Gastrocnemius medialis (tissue), 4 donors: Measurements from ENCODE around the gene FGF1.

Experiments used
- POLR2A ChIP-seq, 2 donors: fragments of 450-650 bp; IDR thresholded peaks; one replicate each; pipeline ENCODE4 v1.6.1; 2017; ENCODE audit warnings: antibody characterized with exemption in 2 of 2, mild to moderate bottlenecking in 2 of 2, moderate library complexity in 2 of 2
- TF ChIP-seq, protein P1 (sequence below), 5 experiments: fragments of 450-650 bp in 3 of 5; fragments of 200-600 bp in 2 of 5; sonication (generic) in 2 of 5; IDR thresholded peaks in 4 of 5; conservative IDR thresholded peaks in 1 of 5; 1 replicate in 4 of 5; 2 replicates in 1 of 5; pipeline ENCODE4 v1.5.1; 2016 to 2019; ENCODE audit warnings: antibody characterized with exemption in 5 of 5, mild to moderate bottlenecking in 3 of 5, moderate library complexity in 3 of 5

GRCh38 chr5:142605611-142606010 lies 80.3 kb downstream of the FGF1 start:
- TF ChIP-seq, protein P1, sequence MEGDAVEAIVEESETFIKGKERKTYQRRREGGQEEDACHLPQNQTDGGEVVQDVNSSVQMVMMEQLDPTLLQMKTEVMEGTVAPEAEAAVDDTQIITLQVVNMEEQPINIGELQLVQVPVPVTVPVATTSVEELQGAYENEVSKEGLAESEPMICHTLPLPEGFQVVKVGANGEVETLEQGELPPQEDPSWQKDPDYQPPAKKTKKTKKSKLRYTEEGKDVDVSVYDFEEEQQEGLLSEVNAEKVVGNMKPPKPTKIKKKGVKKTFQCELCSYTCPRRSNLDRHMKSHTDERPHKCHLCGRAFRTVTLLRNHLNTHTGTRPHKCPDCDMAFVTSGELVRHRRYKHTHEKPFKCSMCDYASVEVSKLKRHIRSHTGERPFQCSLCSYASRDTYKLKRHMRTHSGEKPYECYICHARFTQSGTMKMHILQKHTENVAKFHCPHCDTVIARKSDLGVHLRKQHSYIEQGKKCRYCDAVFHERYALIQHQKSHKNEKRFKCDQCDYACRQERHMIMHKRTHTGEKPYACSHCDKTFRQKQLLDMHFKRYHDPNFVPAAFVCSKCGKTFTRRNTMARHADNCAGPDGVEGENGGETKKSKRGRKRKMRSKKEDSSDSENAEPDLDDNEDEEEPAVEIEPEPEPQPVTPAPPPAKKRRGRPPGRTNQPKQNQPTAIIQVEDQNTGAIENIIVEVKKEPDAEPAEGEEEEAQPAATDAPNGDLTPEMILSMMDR (IDR thresholded peaks at IDR 0.05 in 4 of 5, conservative IDR thresholded peaks at IDR 0.05 in 1 of 5), result no peak
- TF ChIP-seq POLR2A (IDR thresholded peaks at IDR 0.05), result no peak
